ENCODE data around the gene SLC25A12.

SLC25A12 gene

GRCh38 chr2:171832489-171832888, 61.6 kb downstream of the SLC25A12 start:
- no peaks in the 10 kb centered on the region for H3K79me2 ChIP-seq (ENCODE audit: control insufficient read depth, insufficient read depth, low read length, poor library complexity)
- no peak overlapping the region for H2AK5ac ChIP-seq (ENCODE audit: low read length)
- H4K12ac ChIP-seq (ENCODE audit: low read depth, low read length) = no peak overlapping the region
- no peak overlapping the region for H2BK120ac ChIP-seq (ENCODE audit: insufficient read depth, low read length, poor library complexity)
- no peak overlapping the region for H3K27ac ChIP-seq (ENCODE audit: low read depth, low read length)
- no peak for DNase-seq
- no peak overlapping the region for H3K4ac ChIP-seq (ENCODE audit: low read depth, low read length)
- H2BK12ac ChIP-seq (ENCODE audit: low read length) = no peak overlapping the region
- no peak overlapping the region for H3K4me2 ChIP-seq (ENCODE audit: low read length)
- no peak overlapping the region for H4K8ac ChIP-seq (ENCODE audit: low read depth, low read length)
- no peak overlapping the region for H4K91ac ChIP-seq (ENCODE audit: low read depth, low read length)
- H3K36me3 ChIP-seq (ENCODE audit: control insufficient read depth in 1 of 2, insufficient read depth in 2 of 2, low read length in 2 of 2) = peaks cover 8 to 15% of the 10 kb centered on the region in 2 experiments
- no peak overlapping the region for H2AFZ ChIP-seq (ENCODE audit: insufficient read depth, low read length, poor library complexity)
- no peak overlapping the region for H3K18ac ChIP-seq (ENCODE audit: low read length)
- H3K4me1 ChIP-seq (ENCODE audit: control insufficient read depth in 1 of 2, insufficient read depth in 2 of 2, low read length in 2 of 2) = no peaks in the 10 kb centered on the region
- no peak overlapping the region for H2BK5ac ChIP-seq (ENCODE audit: low read depth, low read length, poor library complexity)
- H3K27me3 ChIP-seq (ENCODE audit: insufficient read depth, low read length) = no peaks in the 10 kb centered on the region
- no peak overlapping the region for H3K23ac ChIP-seq (ENCODE audit: low read length)
- H3K4me3 ChIP-seq (ENCODE audit: low read depth, low read length) = no peak overlapping the region
- no peak overlapping the region for H3K14ac ChIP-seq (ENCODE audit: low read length)
- H3K9me3 ChIP-seq (ENCODE audit: insufficient read depth, low read depth, low read length) = peaks cover 7% of the 10 kb centered on the region
- H3K79me1 ChIP-seq (ENCODE audit: low read length) = no peaks in the 10 kb centered on the region
- H3K9ac ChIP-seq (ENCODE audit: low read length) = no peak overlapping the region

- Histone ChIP-seq H4K8ac (ENCODE audit: low read depth, low read length) (no peak overlapping the region), H4K12ac (ENCODE audit: low read depth, low read length) (no peak overlapping the region), H3K27ac (ENCODE audit: low read depth, low read length) (no peak overlapping the region), H3K79me2 (ENCODE audit: control insufficient read depth, insufficient read depth, low read length, poor library complexity) (no peaks in the 10 kb centered on the region), H3K79me1 (ENCODE audit: low read length) (no peaks in the 10 kb centered on the region), H4K91ac (ENCODE audit: low read depth, low read length) (no peak overlapping the region), H3K18ac (ENCODE audit: low read length) (no peak overlapping the region), H2AFZ (ENCODE audit: insufficient read depth, low read length, poor library complexity) (no peak overlapping the region), H2BK12ac (ENCODE audit: low read length) (no peak overlapping the region), H3K4ac (ENCODE audit: low read depth, low read length) (no peak overlapping the region), H3K4me2 (ENCODE audit: low read length) (no peak overlapping the region), H3K4me1 (ENCODE audit: control insufficient read depth in 1 of 2, insufficient read depth in 2 of 2, low read length in 2 of 2) (no peaks in the 10 kb centered on the region), H2AK5ac (ENCODE audit: low read length) (no peak overlapping the region), H2BK120ac (ENCODE audit: insufficient read depth, low read length, poor library complexity) (no peak overlapping the region), H3K14ac (ENCODE audit: low read length) (no peak overlapping the region), H3K4me3 (ENCODE audit: low read depth, low read length) (no peak overlapping the region), H3K36me3 (ENCODE audit: control insufficient read depth in 1 of 2, insufficient read depth in 2 of 2, low read length in 2 of 2) (peaks cover 8 to 12% of the 10 kb centered on the region in 2 experiments), H3K23ac (ENCODE audit: low read length) (no peak overlapping the region), H3K27me3 (ENCODE audit: insufficient read depth, low read length) (no peaks in the 10 kb centered on the region), H3K9me3 (ENCODE audit: insufficient read depth, low read depth, low read length) (peaks cover 7% of the 10 kb centered on the region), H3K9ac (ENCODE audit: low read length) (no peak overlapping the region), H2BK5ac (ENCODE audit: low read depth, low read length, poor library complexity) (no peak overlapping the region)
- no peak for DNase-seq
- WGBS (ENCODE audit: extremely low coverage, insufficient coverage, insufficient read length) = no CpG with 5 or more reads among the region's 3 CpGs
Measured at GRCh38 chr2:171830039-171830438, 64.0 kb downstream of the SLC25A12 start.

GRCh38 chr2:171824086-171824485, 70.0 kb downstream of the SLC25A12 start:
- no peak overlapping the region for H3K27ac ChIP-seq (ENCODE audit: low read depth, low read length)
- H2BK5ac ChIP-seq (ENCODE audit: low read depth, low read length, poor library complexity) = no peak overlapping the region
- no peak overlapping the region for H3K23ac ChIP-seq (ENCODE audit: low read length)
- no peaks in the 10 kb centered on the region for H3K4me1 ChIP-seq (ENCODE audit: control insufficient read depth in 1 of 2, insufficient read depth in 2 of 2, low read length in 2 of 2)
- DNase-seq = peak; percentile 45 to 92
- no peak overlapping the region for H3K14ac ChIP-seq (ENCODE audit: low read length)
- H4K91ac ChIP-seq (ENCODE audit: low read depth, low read length) = no peak overlapping the region
- H4K12ac ChIP-seq (ENCODE audit: low read depth, low read length) = no peak overlapping the region
- no peak overlapping the region for H2BK120ac ChIP-seq (ENCODE audit: insufficient read depth, low read length, poor library complexity)
- H4K8ac ChIP-seq (ENCODE audit: low read depth, low read length) = no peak overlapping the region
- no peaks in the 10 kb centered on the region for H3K36me3 ChIP-seq (ENCODE audit: control insufficient read depth in 1 of 2, insufficient read depth in 2 of 2, low read length in 2 of 2)
- WGBS (ENCODE audit: extremely low coverage, insufficient coverage, insufficient read length) = no CpG with 5 or more reads among the region's 1 CpG
- H3K4ac ChIP-seq (ENCODE audit: low read depth, low read length) = no peak overlapping the region
- no peak overlapping the region for H3K4me3 ChIP-seq (ENCODE audit: low read depth, low read length)
- no peak overlapping the region for H3K18ac ChIP-seq (ENCODE audit: low read length)
- H3K9me3 ChIP-seq (ENCODE audit: insufficient read depth, low read depth, low read length) = no peaks in the 10 kb centered on the region
- no peak overlapping the region for H2AK5ac ChIP-seq (ENCODE audit: low read length)
- no peaks in the 10 kb centered on the region for H3K79me1 ChIP-seq (ENCODE audit: low read length)
- no peak overlapping the region for H3K9ac ChIP-seq (ENCODE audit: low read length)
- H3K27me3 ChIP-seq (ENCODE audit: insufficient read depth, low read length) = no peaks in the 10 kb centered on the region
- no peak overlapping the region for H3K4me2 ChIP-seq (ENCODE audit: low read length)
- H2AFZ ChIP-seq (ENCODE audit: insufficient read depth, low read length, poor library complexity) = no peak overlapping the region
- no peaks in the 10 kb centered on the region for H3K79me2 ChIP-seq (ENCODE audit: control insufficient read depth, insufficient read depth, low read length, poor library complexity)
- no peak overlapping the region for H2BK12ac ChIP-seq (ENCODE audit: low read length)

GRCh38 chr2:171822525-171823322, 71.3 kb downstream of the SLC25A12 start:
- Histone ChIP-seq H4K12ac (ENCODE audit: low read depth, low read length) (no peak overlapping the region), H3K4me1 (ENCODE audit: control insufficient read depth in 1 of 2, insufficient read depth in 2 of 2, low read length in 2 of 2) (peaks cover 0 to 2% of the 10 kb centered on the region in 2 experiments), H2AFZ (ENCODE audit: insufficient read depth, low read length, poor library complexity) (no peak overlapping the region)

More at GRCh38 chr2:171822525-171823322, 71.3 kb downstream of the SLC25A12 start:
- Histone ChIP-seq H3K18ac (ENCODE audit: low read length) (no peak overlapping the region), H2BK5ac (ENCODE audit: low read depth, low read length, poor library complexity) (no peak overlapping the region), H3K36me3 (ENCODE audit: control insufficient read depth in 1 of 2, insufficient read depth in 2 of 2, low read length in 2 of 2) (no peaks in the 10 kb centered on the region), H2BK120ac (ENCODE audit: insufficient read depth, low read length, poor library complexity) (no peak overlapping the region), H3K27ac (ENCODE audit: low read depth, low read length) (no peak overlapping the region), H3K4me2 (ENCODE audit: low read length) (no peak overlapping the region), H3K79me1 (ENCODE audit: low read length) (no peaks in the 10 kb centered on the region), H3K27me3 (ENCODE audit: insufficient read depth, low read length) (no peaks in the 10 kb centered on the region), H4K91ac (ENCODE audit: low read depth, low read length) (no peak overlapping the region), H3K9ac (ENCODE audit: low read length) (no peak overlapping the region), H3K23ac (ENCODE audit: low read length) (no peak overlapping the region), H3K79me2 (ENCODE audit: control insufficient read depth, insufficient read depth, low read length, poor library complexity) (no peaks in the 10 kb centered on the region), H2AK5ac (ENCODE audit: low read length) (no peak overlapping the region), H2BK12ac (ENCODE audit: low read length) (no peak overlapping the region), H3K9me3 (ENCODE audit: insufficient read depth, low read depth, low read length) (no peaks in the 10 kb centered on the region), H3K4me3 (ENCODE audit: low read depth, low read length) (no peak overlapping the region), H3K14ac (ENCODE audit: low read length) (no peak overlapping the region), H3K4ac (ENCODE audit: low read depth, low read length) (no peak overlapping the region), H4K8ac (ENCODE audit: low read depth, low read length) (no peak overlapping the region)
- no CpG with 5 or more reads among the region's 1 CpG for WGBS (ENCODE audit: extremely low coverage, insufficient coverage, insufficient read length)
- DNase-seq = peak in 1 of 2 donors; percentile 38

Measured in trophoblast cell (in vitro differentiated cells and primary cell).